HepG2 (cell line): ENCODE data around the gene CFD. TPM values are rescaled to one million over a fixed set of nuclear protein-coding genes. Genes with fewer than 3 reads are reported as not detected.

Experiments
- ATAC-seq: fragments of 200-7000 bp; cut with Tn5 transposase; 3 replicates; pipeline ENCODE4 v1.9.1; 2020; ENCODE audit warnings: mild to moderate bottlenecking, moderate library complexity
- BruUV-seq: library from RNA; stranded (reverse); fragments of 400-500 nt; replicated peaks from 2 replicates; lab custom pipeline; 2021; lab: Mats Ljungman, UMichigan
- CTCF ChIA-PET: fragments of 300-600 bp; formaldehyde crosslinking; extraction: SDS; loops from one replicate; lab custom pipeline; 2021; ENCODE audit warnings: low total read pairs, inconsistent platforms, low intra/inter-chr PET ratio; lab: Yijun Ruan, JAX
- POLR2A ChIA-PET: fragments of 350-600 bp; sonication (Branson Sonifier 250); formaldehyde crosslinking; loops from one replicate; lab custom pipeline; 2020; ENCODE audit warnings: antibody characterized with exemption, inconsistent platforms; lab: Yijun Ruan, JAX
- DNase-seq: peaks from one replicate; pipeline ENCODE4 v3.0.0-alpha.2; 2015; ENCODE audit warnings: low spot score
- FAIRE-seq: peaks from 3 replicates; lab custom pipeline; 2011; peaks lifted over from hg19 to GRCh38; lab: Jason Lieb, UNC
- H2AFZ ChIP-seq: one replicate; pipeline ENCODE4 v1.6.1; 2011; ENCODE audit warnings: low read length, inconsistent platforms
- H3K27ac ChIP-seq: fragments of 300-600 bp; 3 replicates; pipeline ENCODE4 v1.8.0; 2011; ENCODE audit warnings: mixed run types, mild to moderate bottlenecking, mixed read lengths, low read length, inconsistent platforms; ENCODE audit not compliant: insufficient read depth; ENCODE audit errors: extremely low read length
- H3K27me3 ChIP-seq, 2 experiments: fragments of 200-600 bp in 1 of 2; 2 replicates in 1 of 2; 3 replicates in 1 of 2; pipeline versions ENCODE4 v1.6.0 to v1.8.0; 2011; ENCODE audit warnings: low read length in 2 of 2, mild to moderate bottlenecking in 2 of 2, moderate library complexity in 2 of 2, inconsistent platforms in 1 of 2; ENCODE audit not compliant: insufficient read depth in 2 of 2, control insufficient read depth in 1 of 2
- H3K36me3 ChIP-seq, 2 experiments: fragments of 200-600 bp in 1 of 2; replicated peaks in 1 of 2; 2 replicates in 1 of 2; 3 replicates in 1 of 2; pipeline versions ENCODE4 v1.5.1 to v1.8.0; 2011; ENCODE audit warnings: low read length in 2 of 2, inconsistent platforms in 1 of 2; ENCODE audit not compliant: insufficient read depth in 2 of 2, control insufficient read depth in 1 of 2
- H3K4me1 ChIP-seq: 2 replicates; pipeline ENCODE4 v1.5.1; 2012; ENCODE audit warnings: low read length, inconsistent platforms; ENCODE audit not compliant: insufficient read depth
- H3K4me2 ChIP-seq: 2 replicates; pipeline ENCODE4 v1.6.0; 2011; ENCODE audit warnings: low read depth, low read length, inconsistent platforms
- H3K4me3 ChIP-seq, 3 experiments: fragments of 200-600 bp in 1 of 3; sonication (generic), shearing (Covaris generic) in 1 of 3; replicated peaks in 1 of 3; 2 replicates each; pipeline ENCODE4 v1.5.1; 2011 to 2016; ENCODE audit warnings: low read length in 3 of 3, inconsistent platforms in 2 of 3, low read depth in 2 of 3, mild to moderate bottlenecking in 2 of 3, control low read depth in 1 of 3, mixed read lengths in 1 of 3; ENCODE audit not compliant: insufficient read depth in 1 of 3
- H3K79me2 ChIP-seq: one replicate; pipeline ENCODE4 v1.6.1; 2011; ENCODE audit warnings: low read length, inconsistent platforms; ENCODE audit not compliant: insufficient read depth
- H3K9ac ChIP-seq: 2 replicates; pipeline ENCODE4 v1.6.0; 2011; ENCODE audit warnings: mild to moderate bottlenecking, low read depth, low read length, inconsistent platforms; ENCODE audit not compliant: insufficient read depth
- H3K9me3 ChIP-seq: 2 replicates; pipeline ENCODE4 v1.5.1; 2012; ENCODE audit warnings: mild to moderate bottlenecking, low read length
- H4K20me1 ChIP-seq: 2 replicates; pipeline ENCODE4 v1.6.0; 2011; ENCODE audit warnings: inconsistent platforms, mild to moderate bottlenecking, low read length, moderate library complexity; ENCODE audit not compliant: insufficient read depth
- HOXA9 ChIP-seq: sonication (generic); formaldehyde crosslinking; IDR thresholded peaks from 2 replicates; pipeline ENCODE4 v1.8.1; 2022; ENCODE audit warnings: missing genetic modification reagents, mild to moderate bottlenecking, moderate library complexity, borderline replicate concordance
- MAF1 ChIP-seq: sonication (generic); formaldehyde crosslinking; IDR thresholded peaks from 2 replicates; pipeline ENCODE4 v1.5.0; 2020; ENCODE audit warnings: missing genetic modification reagents, borderline replicate concordance
- NBN ChIP-seq: fragments of 450-650 bp; conservative IDR thresholded peaks from 2 replicates; pipeline ENCODE4 v1.6.1; 2017
- ZNF121 ChIP-seq: sonication (generic); formaldehyde crosslinking; IDR thresholded peaks from 2 replicates; pipeline ENCODE4 v1.5.0; 2020; ENCODE audit warnings: mild to moderate bottlenecking, missing genetic modification reagents
- ZNF124 ChIP-seq: sonication (generic); formaldehyde crosslinking; IDR thresholded peaks from 2 replicates; pipeline ENCODE4 v1.4.0; 2020; ENCODE audit warnings: missing genetic modification reagents
- ZNF777 ChIP-seq: sonication (generic); formaldehyde crosslinking; IDR thresholded peaks from 2 replicates; pipeline ENCODE4 v1.4.0; 2020; ENCODE audit warnings: missing genetic modification reagents
- WGBS: methylation state at CpG from one replicate; pipeline ENCODE4 v1.1.6; 2017; ENCODE audit warnings: low lambda C conversion rate; 5-methylcytosine and 5-hydroxymethylcytosine counted together
- in situ Hi-C: cut with HindIII; loops from 2 replicates; pipeline ENCODE4 v1.10.0; 2017; ENCODE audit warnings: low pct_unique_long_range_greater_than_20kb; ENCODE audit not compliant: extremely low pct_ligation_motif_present
- intact Hi-C: fragments of 100-400 bp; cut with micrococcal nuclease; formaldehyde crosslinking; loops from one replicate; pipeline ENCODE4 v1.10.0; 2022; ENCODE audit not compliant: unreplicated experiment
- polyA plus RNA-seq, 8 experiments: library from polyadenylated mRNA; depleted of rRNA in 3 of 8; stranded (reverse) in 7 of 8; unstranded in 1 of 8; fragments of >200 nt; fragmentation: Illumina TruSeq in 4 of 8; extraction: Trizol in 4 of 8; gene quantifications; 2 replicates each; pipeline versions ENCODE4 v1.2.1 to v1.2.3, GENCODE V29; 2011 to 2016; ENCODE audit warnings: low read depth in 4 of 8, missing spikeins in 1 of 8, mixed read lengths in 1 of 8; ENCODE audit not compliant: insufficient read depth in 1 of 8
- total RNA-seq, 5 experiments: library from RNA; depleted of rRNA; stranded (reverse); fragments of >200 nt; fragmentation: Illumina TruSeq; extraction: Trizol; gene quantifications; 2 replicates each; pipeline ENCODE4 v1.2.3, GENCODE V29; 2016; ENCODE audit warnings: low read depth in 1 of 5
- TF ChIP-seq, protein P1 (sequence below): sonication (generic); formaldehyde crosslinking; IDR thresholded peaks from 2 replicates; pipeline ENCODE4 v1.4.0; 2020; ENCODE audit warnings: missing genetic modification reagents, borderline replicate concordance
- TF ChIP-seq, protein P2 (sequence below): sonication (generic); formaldehyde crosslinking; IDR thresholded peaks from 2 replicates; pipeline ENCODE4 v1.4.0; 2020; ENCODE audit warnings: missing genetic modification reagents
- TF ChIP-seq, protein P3 (sequence below): sonication (generic); formaldehyde crosslinking; IDR thresholded peaks from 2 replicates; pipeline ENCODE4 v1.4.0; 2020; ENCODE audit warnings: mild to moderate bottlenecking, missing genetic modification reagents, borderline replicate concordance
- TF ChIP-seq, protein P4 (sequence below): sonication (generic); formaldehyde crosslinking; conservative IDR thresholded peaks from 2 replicates; pipeline ENCODE4 v1.5.0; 2020; ENCODE audit warnings: missing genetic modification reagents
- TF ChIP-seq, protein P5 (sequence below): sonication (generic); formaldehyde crosslinking; IDR thresholded peaks from 2 replicates; pipeline ENCODE4 v1.5.1; 2020; ENCODE audit warnings: missing genetic modification reagents, mild to moderate bottlenecking, borderline replicate concordance

The CFD gene
- total and polyA plus RNA-seq, 2 of the 13 experiments (the other 11 are each of a cell fraction or from before 2014, with no cell fraction given) = 2.3 to 4.6 TPM

DNA sequence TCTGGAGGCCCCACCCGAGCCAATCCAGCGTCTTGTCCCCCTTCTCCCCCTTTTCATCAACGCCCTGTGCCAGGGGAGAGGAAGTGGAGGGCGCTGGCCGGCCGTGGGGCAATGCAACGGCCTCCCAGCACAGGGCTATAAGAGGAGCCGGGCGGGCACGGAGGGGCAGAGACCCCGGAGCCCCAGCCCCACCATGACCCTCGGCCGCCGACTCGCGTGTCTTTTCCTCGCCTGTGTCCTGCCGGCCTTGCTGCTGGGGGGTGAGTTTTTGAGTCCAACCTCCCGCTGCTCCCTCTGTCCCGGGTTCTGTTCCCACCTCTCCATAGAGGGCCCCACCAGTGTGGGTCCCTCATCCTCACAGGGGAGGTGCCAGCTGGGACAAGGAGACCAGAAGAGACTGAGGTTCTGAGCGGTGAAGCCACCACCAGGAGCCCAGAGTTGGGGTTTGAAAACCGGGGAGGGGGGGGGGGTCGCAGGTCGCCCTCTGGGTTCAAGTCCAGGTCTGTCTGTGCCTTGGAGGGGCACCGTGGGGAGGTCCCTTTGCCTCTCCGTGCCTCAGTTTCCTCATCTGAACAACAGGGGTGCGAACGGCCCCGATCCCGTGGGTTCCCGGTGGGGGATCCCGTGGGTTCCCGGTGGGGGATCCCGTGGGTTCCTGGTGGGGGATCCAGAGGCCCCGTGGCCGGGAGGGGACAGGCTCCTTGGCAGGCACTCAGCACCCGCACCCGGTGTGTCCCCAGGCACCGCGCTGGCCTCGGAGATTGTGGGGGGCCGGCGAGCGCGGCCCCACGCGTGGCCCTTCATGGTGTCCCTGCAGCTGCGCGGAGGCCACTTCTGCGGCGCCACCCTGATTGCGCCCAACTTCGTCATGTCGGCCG lies 7.1 kb upstream of the CFD start, which contains the start of gene ELANE:
TSS of gene ELANE (plus strand) at position 168 of the 878 bp plus-strand sequence. CDS start at position 194, 26 bp downstream.
- in situ Hi-C loops (loop anchor here (10.0 kb wide), 1 partner anchor 88 kb away; no protein-coding TSS in a partner anchor), intact Hi-C loops (no loop called here)
- peaks cover 6 to 30% of the 10 kb centered on the region in 2 experiments; a peak in 4 of 5 replicates for H3K27me3 ChIP-seq

More for the DNA sequence above, 7.1 kb upstream of the CFD start, which contains the start of gene ELANE:
- H2AFZ ChIP-seq = no peak within 1 kb of the TSS
- TF ChIP-seq NBN (no peak), HOXA9 (CRISPR knock-in tag) (no peak), ZNF777 (CRISPR knock-in tag) (no peak), ZNF121 (CRISPR knock-in tag) (no peak), MAF1 (CRISPR knock-in tag) (no peak), ZNF124 (CRISPR knock-in tag) (no peak)
- TF ChIP-seq, protein P1, sequence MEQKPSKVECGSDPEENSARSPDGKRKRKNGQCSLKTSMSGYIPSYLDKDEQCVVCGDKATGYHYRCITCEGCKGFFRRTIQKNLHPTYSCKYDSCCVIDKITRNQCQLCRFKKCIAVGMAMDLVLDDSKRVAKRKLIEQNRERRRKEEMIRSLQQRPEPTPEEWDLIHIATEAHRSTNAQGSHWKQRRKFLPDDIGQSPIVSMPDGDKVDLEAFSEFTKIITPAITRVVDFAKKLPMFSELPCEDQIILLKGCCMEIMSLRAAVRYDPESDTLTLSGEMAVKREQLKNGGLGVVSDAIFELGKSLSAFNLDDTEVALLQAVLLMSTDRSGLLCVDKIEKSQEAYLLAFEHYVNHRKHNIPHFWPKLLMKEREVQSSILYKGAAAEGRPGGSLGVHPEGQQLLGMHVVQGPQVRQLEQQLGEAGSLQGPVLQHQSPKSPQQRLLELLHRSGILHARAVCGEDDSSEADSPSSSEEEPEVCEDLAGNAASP (CRISPR knock-in tag) = no peak
- TF ChIP-seq, protein P2, sequence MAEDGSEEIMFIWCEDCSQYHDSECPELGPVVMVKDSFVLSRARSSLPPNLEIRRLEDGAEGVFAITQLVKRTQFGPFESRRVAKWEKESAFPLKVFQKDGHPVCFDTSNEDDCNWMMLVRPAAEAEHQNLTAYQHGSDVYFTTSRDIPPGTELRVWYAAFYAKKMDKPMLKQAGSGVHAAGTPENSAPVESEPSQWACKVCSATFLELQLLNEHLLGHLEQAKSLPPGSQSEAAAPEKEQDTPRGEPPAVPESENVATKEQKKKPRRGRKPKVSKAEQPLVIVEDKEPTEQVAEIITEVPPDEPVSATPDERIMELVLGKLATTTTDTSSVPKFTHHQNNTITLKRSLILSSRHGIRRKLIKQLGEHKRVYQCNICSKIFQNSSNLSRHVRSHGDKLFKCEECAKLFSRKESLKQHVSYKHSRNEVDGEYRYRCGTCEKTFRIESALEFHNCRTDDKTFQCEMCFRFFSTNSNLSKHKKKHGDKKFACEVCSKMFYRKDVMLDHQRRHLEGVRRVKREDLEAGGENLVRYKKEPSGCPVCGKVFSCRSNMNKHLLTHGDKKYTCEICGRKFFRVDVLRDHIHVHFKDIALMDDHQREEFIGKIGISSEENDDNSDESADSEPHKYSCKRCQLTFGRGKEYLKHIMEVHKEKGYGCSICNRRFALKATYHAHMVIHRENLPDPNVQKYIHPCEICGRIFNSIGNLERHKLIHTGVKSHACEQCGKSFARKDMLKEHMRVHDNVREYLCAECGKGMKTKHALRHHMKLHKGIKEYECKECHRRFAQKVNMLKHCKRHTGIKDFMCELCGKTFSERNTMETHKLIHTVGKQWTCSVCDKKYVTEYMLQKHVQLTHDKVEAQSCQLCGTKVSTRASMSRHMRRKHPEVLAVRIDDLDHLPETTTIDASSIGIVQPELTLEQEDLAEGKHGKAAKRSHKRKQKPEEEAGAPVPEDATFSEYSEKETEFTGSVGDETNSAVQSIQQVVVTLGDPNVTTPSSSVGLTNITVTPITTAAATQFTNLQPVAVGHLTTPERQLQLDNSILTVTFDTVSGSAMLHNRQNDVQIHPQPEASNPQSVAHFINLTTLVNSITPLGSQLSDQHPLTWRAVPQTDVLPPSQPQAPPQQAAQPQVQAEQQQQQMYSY (CRISPR knock-in tag) = no peak
- TF ChIP-seq, protein P3, sequence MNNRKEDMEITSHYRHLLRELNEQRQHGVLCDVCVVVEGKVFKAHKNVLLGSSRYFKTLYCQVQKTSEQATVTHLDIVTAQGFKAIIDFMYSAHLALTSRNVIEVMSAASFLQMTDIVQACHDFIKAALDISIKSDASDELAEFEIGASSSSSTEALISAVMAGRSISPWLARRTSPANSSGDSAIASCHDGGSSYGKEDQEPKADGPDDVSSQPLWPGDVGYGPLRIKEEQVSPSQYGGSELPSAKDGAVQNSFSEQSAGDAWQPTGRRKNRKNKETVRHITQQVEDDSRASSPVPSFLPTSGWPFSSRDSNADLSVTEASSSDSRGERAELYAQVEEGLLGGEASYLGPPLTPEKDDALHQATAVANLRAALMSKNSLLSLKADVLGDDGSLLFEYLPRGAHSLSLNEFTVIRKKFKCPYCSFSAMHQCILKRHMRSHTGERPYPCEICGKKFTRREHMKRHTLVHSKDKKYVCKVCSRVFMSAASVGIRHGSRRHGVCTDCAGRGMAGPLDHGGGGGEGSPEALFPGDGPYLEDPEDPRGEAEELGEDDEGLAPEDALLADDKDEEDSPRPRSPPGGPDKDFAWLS (CRISPR knock-in tag) = no peak
- TF ChIP-seq, protein P4, sequence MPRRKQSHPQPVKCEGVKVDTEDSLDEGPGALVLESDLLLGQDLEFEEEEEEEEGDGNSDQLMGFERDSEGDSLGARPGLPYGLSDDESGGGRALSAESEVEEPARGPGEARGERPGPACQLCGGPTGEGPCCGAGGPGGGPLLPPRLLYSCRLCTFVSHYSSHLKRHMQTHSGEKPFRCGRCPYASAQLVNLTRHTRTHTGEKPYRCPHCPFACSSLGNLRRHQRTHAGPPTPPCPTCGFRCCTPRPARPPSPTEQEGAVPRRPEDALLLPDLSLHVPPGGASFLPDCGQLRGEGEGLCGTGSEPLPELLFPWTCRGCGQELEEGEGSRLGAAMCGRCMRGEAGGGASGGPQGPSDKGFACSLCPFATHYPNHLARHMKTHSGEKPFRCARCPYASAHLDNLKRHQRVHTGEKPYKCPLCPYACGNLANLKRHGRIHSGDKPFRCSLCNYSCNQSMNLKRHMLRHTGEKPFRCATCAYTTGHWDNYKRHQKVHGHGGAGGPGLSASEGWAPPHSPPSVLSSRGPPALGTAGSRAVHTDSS (CRISPR knock-in tag) = no peak
- TF ChIP-seq, protein P5, sequence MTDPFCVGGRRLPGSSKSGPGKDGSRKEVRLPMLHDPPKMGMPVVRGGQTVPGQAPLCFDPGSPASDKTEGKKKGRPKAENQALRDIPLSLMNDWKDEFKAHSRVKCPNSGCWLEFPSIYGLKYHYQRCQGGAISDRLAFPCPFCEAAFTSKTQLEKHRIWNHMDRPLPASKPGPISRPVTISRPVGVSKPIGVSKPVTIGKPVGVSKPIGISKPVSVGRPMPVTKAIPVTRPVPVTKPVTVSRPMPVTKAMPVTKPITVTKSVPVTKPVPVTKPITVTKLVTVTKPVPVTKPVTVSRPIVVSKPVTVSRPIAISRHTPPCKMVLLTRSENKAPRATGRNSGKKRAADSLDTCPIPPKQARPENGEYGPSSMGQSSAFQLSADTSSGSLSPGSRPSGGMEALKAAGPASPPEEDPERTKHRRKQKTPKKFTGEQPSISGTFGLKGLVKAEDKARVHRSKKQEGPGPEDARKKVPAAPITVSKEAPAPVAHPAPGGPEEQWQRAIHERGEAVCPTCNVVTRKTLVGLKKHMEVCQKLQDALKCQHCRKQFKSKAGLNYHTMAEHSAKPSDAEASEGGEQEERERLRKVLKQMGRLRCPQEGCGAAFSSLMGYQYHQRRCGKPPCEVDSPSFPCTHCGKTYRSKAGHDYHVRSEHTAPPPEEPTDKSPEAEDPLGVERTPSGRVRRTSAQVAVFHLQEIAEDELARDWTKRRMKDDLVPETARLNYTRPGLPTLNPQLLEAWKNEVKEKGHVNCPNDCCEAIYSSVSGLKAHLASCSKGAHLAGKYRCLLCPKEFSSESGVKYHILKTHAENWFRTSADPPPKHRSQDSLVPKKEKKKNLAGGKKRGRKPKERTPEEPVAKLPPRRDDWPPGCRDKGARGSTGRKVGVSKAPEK (CRISPR knock-in tag) = no peak
- ChIA-PET CTCF (no interaction called here), POLR2A (no interaction called here)
- no peak within 1 kb of the TSS for H3K4me2 ChIP-seq
- peaks cover 11% of the 10 kb centered on the region; the same call in 1 of the 2 replicates for H3K4me1 ChIP-seq
- H3K9ac ChIP-seq = no peak within 1 kb of the TSS
- H3K36me3 ChIP-seq = no peaks in the 10 kb centered on the region
- H3K9me3 ChIP-seq = no peaks in the 10 kb centered on the region
- no peaks in the 10 kb centered on the region for H3K79me2 ChIP-seq
- WGBS = 55% methylated on average over 22 of the region's 55 CpGs
- DNase-seq (no peak), ATAC-seq (no peak), FAIRE-seq (no peak)
- H3K27ac ChIP-seq = no peak within 1 kb of the TSS
- no peaks in the 10 kb centered on the region for H4K20me1 ChIP-seq
- no TSS peak for BruUV-seq
- H3K4me3 ChIP-seq = no peak within 1 kb of the TSS
